Erythroblast (primary cell): Measurements from ENCODE around the gene CST8.

Experiments used
- GATA1 ChIP-seq: IDR thresholded peaks from 2 replicates; pipeline ENCODE4 v1.6.1; 2011; ENCODE audit warnings: low read depth, mild to moderate bottlenecking, control low read depth, low read length, moderate library complexity
- POLR2A ChIP-seq: IDR thresholded peaks from 2 replicates; pipeline ENCODE4 v1.6.1; 2011; ENCODE audit warnings: mild to moderate bottlenecking, low read length

- TF ChIP-seq POLR2A: no peak
- no peak for TF ChIP-seq GATA1
These were observed 46.1 kb upstream of the CST8 start for GRCh38 chr20:23444859-23445258.
